Measurements from ENCODE around the gene LRCOL1.

DNA sequence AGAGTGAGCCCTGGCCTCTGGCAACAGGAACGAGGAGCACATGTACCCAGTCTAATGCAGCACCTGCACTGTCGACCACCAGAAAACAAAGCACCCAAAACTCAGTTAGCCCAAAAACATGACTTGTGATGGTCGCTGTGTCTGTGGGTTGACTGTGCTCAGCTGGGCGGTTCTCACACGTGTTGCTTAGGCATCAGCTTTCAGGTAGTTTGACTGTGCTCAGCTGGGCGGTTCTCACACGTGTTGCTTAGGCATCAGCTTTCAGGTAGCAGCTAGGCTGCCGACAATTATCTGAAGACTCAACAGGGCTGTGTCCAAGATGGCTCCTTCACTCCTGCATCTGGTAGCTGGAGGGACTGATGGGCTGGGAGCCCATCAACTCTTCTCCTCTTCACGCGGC, 1.2 kb upstream of the LRCOL1 start:
- TF ChIP-seq EED (IDR thresholded peaks at IDR 0.05; ENCODE audit: low read depth) (no peak), ESRRA (IDR thresholded peaks at IDR 0.05; ENCODE audit: low read length) (no peak), POLR2A (IDR thresholded peaks at IDR 0.05; ENCODE audit: low read depth, low read length) (no peak), CREB1 (IDR thresholded peaks at IDR 0.05; ENCODE audit: low read depth) (no peak), HDAC2 (IDR thresholded peaks at IDR 0.05) (no peak)
- TF ChIP-seq, protein P1, sequence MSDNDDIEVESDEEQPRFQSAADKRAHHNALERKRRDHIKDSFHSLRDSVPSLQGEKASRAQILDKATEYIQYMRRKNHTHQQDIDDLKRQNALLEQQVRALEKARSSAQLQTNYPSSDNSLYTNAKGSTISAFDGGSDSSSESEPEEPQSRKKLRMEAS (IDR thresholded peaks at IDR 0.05; ENCODE audit: low read depth, low read length): no peak
- TF ChIP-seq, protein P2, sequence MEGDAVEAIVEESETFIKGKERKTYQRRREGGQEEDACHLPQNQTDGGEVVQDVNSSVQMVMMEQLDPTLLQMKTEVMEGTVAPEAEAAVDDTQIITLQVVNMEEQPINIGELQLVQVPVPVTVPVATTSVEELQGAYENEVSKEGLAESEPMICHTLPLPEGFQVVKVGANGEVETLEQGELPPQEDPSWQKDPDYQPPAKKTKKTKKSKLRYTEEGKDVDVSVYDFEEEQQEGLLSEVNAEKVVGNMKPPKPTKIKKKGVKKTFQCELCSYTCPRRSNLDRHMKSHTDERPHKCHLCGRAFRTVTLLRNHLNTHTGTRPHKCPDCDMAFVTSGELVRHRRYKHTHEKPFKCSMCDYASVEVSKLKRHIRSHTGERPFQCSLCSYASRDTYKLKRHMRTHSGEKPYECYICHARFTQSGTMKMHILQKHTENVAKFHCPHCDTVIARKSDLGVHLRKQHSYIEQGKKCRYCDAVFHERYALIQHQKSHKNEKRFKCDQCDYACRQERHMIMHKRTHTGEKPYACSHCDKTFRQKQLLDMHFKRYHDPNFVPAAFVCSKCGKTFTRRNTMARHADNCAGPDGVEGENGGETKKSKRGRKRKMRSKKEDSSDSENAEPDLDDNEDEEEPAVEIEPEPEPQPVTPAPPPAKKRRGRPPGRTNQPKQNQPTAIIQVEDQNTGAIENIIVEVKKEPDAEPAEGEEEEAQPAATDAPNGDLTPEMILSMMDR (IDR thresholded peaks at IDR 0.05 in 2 of 3, conservative IDR thresholded peaks at IDR 0.05 in 1 of 3; ENCODE audit: control insufficient read depth in 2 of 3, extremely low read depth in 1 of 3, insufficient read depth in 1 of 3, low read depth in 3 of 3, low read length in 3 of 3): no peak
